Measurements from ENCODE around the gene SLC7A10. TPM values are rescaled to one million over a fixed set of nuclear protein-coding genes. Genes with fewer than 3 reads are reported as not detected.

SLC7A10 gene
- total RNA-seq, 1 experiment from 2014 or later = not detected

DNA sequence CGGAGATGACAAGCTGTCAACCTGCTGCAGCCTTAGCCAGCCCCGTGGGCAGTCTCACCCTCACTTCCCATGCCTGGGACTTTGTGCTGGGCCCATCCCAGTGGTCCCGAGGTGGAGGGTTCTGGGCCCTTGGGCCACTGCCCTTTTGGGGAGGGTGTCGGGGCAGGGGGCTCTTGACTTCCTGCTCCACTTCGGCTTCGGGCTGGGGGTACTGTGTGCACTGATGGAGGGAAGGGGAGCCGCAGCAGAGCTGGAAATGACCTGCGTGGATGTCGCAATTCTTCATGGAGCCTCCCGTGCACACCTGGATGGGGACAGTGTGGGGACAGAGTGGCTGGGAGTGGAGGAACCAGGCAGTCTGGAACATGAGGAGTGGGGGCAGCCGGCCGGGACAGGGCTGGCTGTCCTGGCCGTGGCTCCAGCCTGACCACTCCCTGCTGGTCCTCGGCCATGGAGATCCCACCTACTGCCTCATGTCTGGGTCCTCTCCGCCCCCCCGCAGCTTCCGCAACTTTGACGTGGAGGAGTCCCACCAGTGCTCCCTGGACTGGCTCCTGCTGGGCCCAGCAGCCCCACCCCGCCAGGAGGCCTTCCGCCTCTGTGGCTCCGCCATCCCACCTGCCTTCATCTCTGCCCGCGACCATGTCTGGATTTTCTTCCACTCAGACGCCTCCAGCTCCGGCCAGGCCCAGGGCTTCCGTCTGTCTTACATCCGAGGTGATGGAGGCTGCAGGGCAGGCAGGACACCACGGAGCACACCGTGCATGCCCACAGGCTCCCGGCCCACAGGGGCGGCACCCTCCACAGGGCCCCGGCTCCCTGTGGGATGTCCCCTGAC, 21.3 kb downstream of the SLC7A10 start:
- CTCF ChIA-PET = no interaction called here
- TF ChIP-seq, protein P1, sequence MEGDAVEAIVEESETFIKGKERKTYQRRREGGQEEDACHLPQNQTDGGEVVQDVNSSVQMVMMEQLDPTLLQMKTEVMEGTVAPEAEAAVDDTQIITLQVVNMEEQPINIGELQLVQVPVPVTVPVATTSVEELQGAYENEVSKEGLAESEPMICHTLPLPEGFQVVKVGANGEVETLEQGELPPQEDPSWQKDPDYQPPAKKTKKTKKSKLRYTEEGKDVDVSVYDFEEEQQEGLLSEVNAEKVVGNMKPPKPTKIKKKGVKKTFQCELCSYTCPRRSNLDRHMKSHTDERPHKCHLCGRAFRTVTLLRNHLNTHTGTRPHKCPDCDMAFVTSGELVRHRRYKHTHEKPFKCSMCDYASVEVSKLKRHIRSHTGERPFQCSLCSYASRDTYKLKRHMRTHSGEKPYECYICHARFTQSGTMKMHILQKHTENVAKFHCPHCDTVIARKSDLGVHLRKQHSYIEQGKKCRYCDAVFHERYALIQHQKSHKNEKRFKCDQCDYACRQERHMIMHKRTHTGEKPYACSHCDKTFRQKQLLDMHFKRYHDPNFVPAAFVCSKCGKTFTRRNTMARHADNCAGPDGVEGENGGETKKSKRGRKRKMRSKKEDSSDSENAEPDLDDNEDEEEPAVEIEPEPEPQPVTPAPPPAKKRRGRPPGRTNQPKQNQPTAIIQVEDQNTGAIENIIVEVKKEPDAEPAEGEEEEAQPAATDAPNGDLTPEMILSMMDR (IDR thresholded peaks at IDR 0.05; ENCODE audit: unreplicated experiment) = no peak
- intact Hi-C loops (cut with micrococcal nuclease; ENCODE audit: unreplicated experiment) = no loop called here

DNA sequence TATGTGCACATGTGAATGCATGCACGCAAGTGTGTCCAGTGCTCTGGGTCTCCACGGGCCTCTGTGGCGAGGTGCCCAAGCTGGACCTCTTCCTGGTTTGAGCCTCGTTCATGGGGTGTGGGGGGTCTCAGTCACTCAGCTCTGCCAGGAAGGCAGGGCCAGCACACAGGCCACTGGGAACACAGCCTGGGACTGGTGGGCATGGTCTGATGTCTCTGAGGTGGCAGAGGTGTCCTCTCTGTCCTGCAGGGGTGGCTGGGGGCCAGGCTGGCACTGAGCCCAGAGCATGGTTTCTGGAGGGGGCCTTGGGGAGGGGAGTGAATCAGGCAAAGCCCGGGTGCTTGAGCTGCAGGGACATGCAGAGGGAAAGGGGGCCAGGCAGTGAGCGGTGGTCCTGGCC, 22.1 kb downstream of the SLC7A10 start:
- TF ChIP-seq, protein P1 (IDR thresholded peaks at IDR 0.05; ENCODE audit: unreplicated experiment) = no peak

More for the DNA sequence above, 21.3 kb downstream of the SLC7A10 start:
- H3K9me3 Mint-ChIP-seq (ENCODE audit: low read depth, unreplicated experiment) = no peaks in the 10 kb centered on the region
- no peaks in the 10 kb centered on the region for H3K4me1 Mint-ChIP-seq (ENCODE audit: low read depth, unreplicated experiment)
- no TSS peak for BruUV-seq (replicated peaks)
- no peak overlapping the region for H3K27ac Mint-ChIP-seq (ENCODE audit: unreplicated experiment)
- H3K36me3 Mint-ChIP-seq (ENCODE audit: insufficient read depth, unreplicated experiment) = no peaks in the 10 kb centered on the region
- DNase-seq = no peak
- H3K27me3 Mint-ChIP-seq (ENCODE audit: unreplicated experiment) = peaks cover 3% of the 10 kb centered on the region
- no peak overlapping the region for H3K4me3 Mint-ChIP-seq (ENCODE audit: low read depth, unreplicated experiment)

DNA sequence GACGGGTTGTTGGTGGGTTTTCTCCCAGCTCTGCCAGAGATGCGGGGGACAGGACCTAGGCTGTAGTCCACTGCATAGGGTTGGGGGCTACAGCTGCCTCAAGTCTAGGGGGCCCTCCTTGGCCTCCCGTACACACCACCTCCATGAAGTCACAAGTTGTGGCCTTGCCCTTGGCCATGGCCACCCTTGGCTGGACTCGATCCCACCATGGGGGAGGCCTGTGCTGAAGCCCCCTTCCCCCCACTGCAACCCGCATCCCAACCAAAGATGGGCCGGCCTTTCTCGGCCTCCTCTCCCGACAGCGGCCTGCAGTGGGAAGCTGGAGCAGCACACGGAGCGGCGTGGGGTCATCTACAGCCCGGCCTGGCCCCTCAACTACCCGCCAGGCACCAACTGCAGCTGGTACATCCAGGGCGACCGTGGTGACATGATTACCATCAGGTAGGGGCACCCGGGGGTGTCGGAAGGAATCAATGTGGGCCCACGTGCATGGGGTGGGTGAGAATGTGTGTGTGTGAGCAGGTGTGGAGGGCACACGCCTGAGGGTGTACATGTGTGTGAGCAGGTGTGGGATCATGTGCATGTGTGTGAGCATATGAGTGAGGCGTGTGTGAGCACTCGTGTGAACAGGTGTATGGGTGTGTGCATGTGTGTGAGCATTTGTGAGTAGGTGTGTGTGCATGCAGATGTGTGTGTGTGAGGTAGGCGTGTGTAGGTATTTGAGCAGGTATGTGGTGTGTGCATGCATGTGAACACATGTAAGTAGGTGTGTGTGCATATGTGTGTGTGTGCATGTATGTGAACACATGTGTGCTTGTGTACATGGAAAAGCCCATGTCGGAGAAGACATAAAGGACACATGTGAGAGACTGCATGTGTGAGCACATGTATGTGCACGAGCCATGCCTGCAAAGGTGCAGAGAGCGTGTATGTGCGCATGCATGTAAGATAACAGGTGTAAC, 22.8 kb downstream of the SLC7A10 start:
- no peaks in the 10 kb centered on the region for H3K9me3 Mint-ChIP-seq (ENCODE audit: low read depth, unreplicated experiment)
- CTCF ChIA-PET = no interaction called here
- TF ChIP-seq, protein P1 (IDR thresholded peaks at IDR 0.05; ENCODE audit: unreplicated experiment) = no peak
- no peak for DNase-seq
- no peaks in the 10 kb centered on the region for H3K4me1 Mint-ChIP-seq (ENCODE audit: low read depth, unreplicated experiment)
- peaks cover 16% of the 10 kb centered on the region for H3K27me3 Mint-ChIP-seq (ENCODE audit: unreplicated experiment)
- BruUV-seq (replicated peaks) = no TSS peak
- intact Hi-C loops (cut with micrococcal nuclease; ENCODE audit: unreplicated experiment) = no loop called here
- no peak overlapping the region for H3K27ac Mint-ChIP-seq (ENCODE audit: unreplicated experiment)
- no peak overlapping the region for H3K4me3 Mint-ChIP-seq (ENCODE audit: low read depth, unreplicated experiment)
- H3K36me3 Mint-ChIP-seq (ENCODE audit: insufficient read depth, unreplicated experiment) = no peaks in the 10 kb centered on the region

More for the DNA sequence above, 22.1 kb downstream of the SLC7A10 start:
- Mint-ChIP-seq H3K27ac (ENCODE audit: unreplicated experiment) (no peak overlapping the region), H3K4me3 (ENCODE audit: low read depth, unreplicated experiment) (no peak overlapping the region), H3K4me1 (ENCODE audit: low read depth, unreplicated experiment) (no peaks in the 10 kb centered on the region), H3K27me3 (ENCODE audit: unreplicated experiment) (peaks cover 11% of the 10 kb centered on the region), H3K9me3 (ENCODE audit: low read depth, unreplicated experiment) (no peaks in the 10 kb centered on the region), H3K36me3 (ENCODE audit: insufficient read depth, unreplicated experiment) (no peaks in the 10 kb centered on the region)
- CTCF ChIA-PET = no interaction called here
- intact Hi-C loops (cut with micrococcal nuclease; ENCODE audit: unreplicated experiment) = no loop called here
- no TSS peak for BruUV-seq (replicated peaks)
- no peak for DNase-seq

DNA sequence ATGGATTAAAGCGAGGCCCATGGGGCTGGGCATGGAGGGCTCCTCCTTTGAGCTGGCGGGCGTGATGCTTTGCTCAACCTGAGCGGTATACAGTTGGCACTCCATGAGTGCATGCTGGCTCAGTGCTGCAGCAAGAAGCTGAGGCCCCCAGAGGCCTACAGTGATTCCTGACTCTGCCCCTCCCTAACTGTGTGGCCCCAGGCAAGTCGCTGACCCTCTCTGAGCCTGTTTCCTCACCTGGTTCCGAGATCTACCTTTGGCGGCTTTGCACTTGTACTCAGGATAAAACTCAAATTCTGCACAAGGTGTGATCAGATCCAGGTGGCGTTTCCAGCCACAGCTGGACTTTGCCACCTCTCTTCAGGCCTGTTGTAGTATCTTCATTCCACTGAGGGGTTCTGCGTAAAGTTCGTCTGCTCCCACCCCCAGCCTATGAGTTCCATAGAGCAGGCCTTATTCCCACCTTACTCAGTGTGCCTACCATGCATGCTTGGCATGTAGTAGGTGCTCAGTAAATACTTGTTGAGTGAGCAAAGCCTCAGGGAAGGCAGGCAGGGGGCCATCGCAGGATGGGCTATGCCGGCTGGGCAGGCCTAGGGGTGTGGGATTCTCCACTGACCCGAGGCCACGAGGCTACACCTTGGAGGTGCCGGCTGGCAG, 23.6 kb downstream of the SLC7A10 start:
- TF ChIP-seq, protein P1 (IDR thresholded peaks at IDR 0.05; ENCODE audit: unreplicated experiment) = no peak
- BruUV-seq (replicated peaks) = no TSS peak
- intact Hi-C loops (cut with micrococcal nuclease; ENCODE audit: unreplicated experiment) = no loop called here
- DNase-seq = no peak
- CTCF ChIA-PET = interaction anchor here (0.6 kb wide), 1 partner anchor 117 kb away, joined by 4 read pairs; no protein-coding TSS in a partner anchor
- Mint-ChIP-seq H3K9me3 (ENCODE audit: low read depth, unreplicated experiment) (no peaks in the 10 kb centered on the region), H3K27ac (ENCODE audit: unreplicated experiment) (no peak overlapping the region), H3K36me3 (ENCODE audit: insufficient read depth, unreplicated experiment) (no peaks in the 10 kb centered on the region), H3K4me1 (ENCODE audit: low read depth, unreplicated experiment) (no peaks in the 10 kb centered on the region), H3K27me3 (ENCODE audit: unreplicated experiment) (peaks cover 24% of the 10 kb centered on the region), H3K4me3 (ENCODE audit: low read depth, unreplicated experiment) (no peak overlapping the region)

Data from Calu3 (cell line).